ENCODE results near the gene CACNA2D3.

GRCh38 chr3:54577313-54577712 is 455.0 kb downstream of the CACNA2D3 start:
- TF ChIP-seq, protein P1, sequence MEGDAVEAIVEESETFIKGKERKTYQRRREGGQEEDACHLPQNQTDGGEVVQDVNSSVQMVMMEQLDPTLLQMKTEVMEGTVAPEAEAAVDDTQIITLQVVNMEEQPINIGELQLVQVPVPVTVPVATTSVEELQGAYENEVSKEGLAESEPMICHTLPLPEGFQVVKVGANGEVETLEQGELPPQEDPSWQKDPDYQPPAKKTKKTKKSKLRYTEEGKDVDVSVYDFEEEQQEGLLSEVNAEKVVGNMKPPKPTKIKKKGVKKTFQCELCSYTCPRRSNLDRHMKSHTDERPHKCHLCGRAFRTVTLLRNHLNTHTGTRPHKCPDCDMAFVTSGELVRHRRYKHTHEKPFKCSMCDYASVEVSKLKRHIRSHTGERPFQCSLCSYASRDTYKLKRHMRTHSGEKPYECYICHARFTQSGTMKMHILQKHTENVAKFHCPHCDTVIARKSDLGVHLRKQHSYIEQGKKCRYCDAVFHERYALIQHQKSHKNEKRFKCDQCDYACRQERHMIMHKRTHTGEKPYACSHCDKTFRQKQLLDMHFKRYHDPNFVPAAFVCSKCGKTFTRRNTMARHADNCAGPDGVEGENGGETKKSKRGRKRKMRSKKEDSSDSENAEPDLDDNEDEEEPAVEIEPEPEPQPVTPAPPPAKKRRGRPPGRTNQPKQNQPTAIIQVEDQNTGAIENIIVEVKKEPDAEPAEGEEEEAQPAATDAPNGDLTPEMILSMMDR (IDR thresholded peaks at IDR 0.05), result no peak
- TF ChIP-seq POLR2AphosphoS5 (IDR thresholded peaks at IDR 0.05) (no peak), EP300 (IDR thresholded peaks at IDR 0.05; ENCODE audit: low read depth) (no peak)

Measured in transverse colon (tissue), 4 donors.